Measurements from ENCODE around the gene KLHL15. TPM values are rescaled to one million over a fixed set of nuclear protein-coding genes. Genes with fewer than 3 reads are reported as not detected.

The KLHL15 gene
- polyA plus RNA-seq, 1 experiment = 2.7 TPM

DNA sequence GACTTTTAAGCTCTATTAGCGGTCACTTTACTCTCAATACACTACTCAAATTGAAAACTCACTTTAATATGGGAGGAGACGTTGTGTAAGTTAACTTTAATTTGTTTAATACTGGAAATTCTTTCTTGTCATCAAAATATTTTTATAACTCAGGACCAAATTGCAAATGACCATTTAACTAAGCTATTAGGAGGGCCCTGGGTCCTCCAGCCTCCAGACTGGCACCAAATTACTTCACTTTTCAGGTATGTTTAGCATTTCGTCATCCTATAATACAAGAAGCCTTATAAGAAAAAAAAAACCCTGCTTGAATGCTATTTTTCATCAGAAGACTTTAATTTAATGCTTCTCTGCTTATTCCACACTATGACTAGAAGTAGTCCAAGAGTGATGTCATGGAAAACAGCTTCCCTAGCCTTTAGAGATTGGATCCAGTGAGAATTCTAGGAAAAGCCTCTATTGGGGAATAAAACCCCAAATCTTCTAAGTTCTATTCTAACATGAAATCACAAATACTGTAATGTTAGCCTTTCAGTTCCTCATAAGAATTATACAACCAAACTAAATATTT is 6.6 kb downstream of the KLHL15 start:
- Histone ChIP-seq H3K27me3 (ENCODE audit: control insufficient read depth, insufficient read depth, low read length) (no peaks in the 10 kb centered on the region), H3K36me3 (ENCODE audit: control insufficient read depth, insufficient read depth, low read length) (no peaks in the 10 kb centered on the region), H3K4me3 (ENCODE audit: low read depth, low read length) (no peak overlapping the region)
- no peak for DNase-seq (ENCODE audit: low read depth)
- TF ChIP-seq, protein P1, sequence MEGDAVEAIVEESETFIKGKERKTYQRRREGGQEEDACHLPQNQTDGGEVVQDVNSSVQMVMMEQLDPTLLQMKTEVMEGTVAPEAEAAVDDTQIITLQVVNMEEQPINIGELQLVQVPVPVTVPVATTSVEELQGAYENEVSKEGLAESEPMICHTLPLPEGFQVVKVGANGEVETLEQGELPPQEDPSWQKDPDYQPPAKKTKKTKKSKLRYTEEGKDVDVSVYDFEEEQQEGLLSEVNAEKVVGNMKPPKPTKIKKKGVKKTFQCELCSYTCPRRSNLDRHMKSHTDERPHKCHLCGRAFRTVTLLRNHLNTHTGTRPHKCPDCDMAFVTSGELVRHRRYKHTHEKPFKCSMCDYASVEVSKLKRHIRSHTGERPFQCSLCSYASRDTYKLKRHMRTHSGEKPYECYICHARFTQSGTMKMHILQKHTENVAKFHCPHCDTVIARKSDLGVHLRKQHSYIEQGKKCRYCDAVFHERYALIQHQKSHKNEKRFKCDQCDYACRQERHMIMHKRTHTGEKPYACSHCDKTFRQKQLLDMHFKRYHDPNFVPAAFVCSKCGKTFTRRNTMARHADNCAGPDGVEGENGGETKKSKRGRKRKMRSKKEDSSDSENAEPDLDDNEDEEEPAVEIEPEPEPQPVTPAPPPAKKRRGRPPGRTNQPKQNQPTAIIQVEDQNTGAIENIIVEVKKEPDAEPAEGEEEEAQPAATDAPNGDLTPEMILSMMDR (IDR thresholded peaks at IDR 0.05; ENCODE audit: insufficient read depth, low read depth, low read length) = no peak
- ChIA-PET POLR2A (interaction anchor here (0.7 kb wide), 1 partner anchor 12 kb away, joined by 3 read pairs; no protein-coding TSS in a partner anchor), CTCF (no interaction called here)

GRCh38 chrX:24019448-24019847 is 7.5 kb downstream of the KLHL15 start:
- POLR2A ChIA-PET = no interaction called here
- CTCF ChIA-PET = no interaction called here
- no peak for DNase-seq (ENCODE audit: low read depth)
- no peaks in the 10 kb centered on the region for H3K27me3 ChIP-seq (ENCODE audit: control insufficient read depth, insufficient read depth, low read length)
- no peak overlapping the region for H3K4me3 ChIP-seq (ENCODE audit: low read depth, low read length)
- H3K36me3 ChIP-seq (ENCODE audit: control insufficient read depth, insufficient read depth, low read length) = no peaks in the 10 kb centered on the region
- TF ChIP-seq, protein P1 (IDR thresholded peaks at IDR 0.05; ENCODE audit: insufficient read depth, low read depth, low read length) = no peak

DNA sequence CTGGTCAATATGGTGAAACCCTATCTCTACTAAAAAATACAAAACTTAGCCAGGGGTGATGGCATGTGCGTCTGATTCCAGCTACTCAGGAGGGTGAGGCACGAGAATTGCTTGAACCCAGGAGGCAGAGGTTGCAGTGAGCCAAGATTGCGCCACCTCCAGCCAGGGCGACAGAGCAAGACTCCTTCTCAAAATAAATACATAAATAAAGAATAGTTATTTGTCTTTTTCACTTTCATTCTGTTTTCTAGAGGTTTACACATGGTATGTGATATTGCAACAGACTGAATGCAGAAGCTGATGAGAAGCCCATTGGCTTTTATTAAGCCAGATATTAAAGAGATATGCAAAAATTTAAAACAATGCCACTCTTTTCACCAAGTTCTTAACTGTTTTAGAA is 8.2 kb downstream of the KLHL15 start:
- CTCF ChIA-PET = no interaction called here
- Histone ChIP-seq H3K27me3 (ENCODE audit: control insufficient read depth, insufficient read depth, low read length) (no peaks in the 10 kb centered on the region), H3K36me3 (ENCODE audit: control insufficient read depth, insufficient read depth, low read length) (no peaks in the 10 kb centered on the region), H3K4me3 (ENCODE audit: low read depth, low read length) (no peak overlapping the region)
- POLR2A ChIA-PET = no interaction called here
- no peak for DNase-seq (ENCODE audit: low read depth)
- TF ChIP-seq, protein P1 (IDR thresholded peaks at IDR 0.05; ENCODE audit: insufficient read depth, low read depth, low read length) = no peak

DNA sequence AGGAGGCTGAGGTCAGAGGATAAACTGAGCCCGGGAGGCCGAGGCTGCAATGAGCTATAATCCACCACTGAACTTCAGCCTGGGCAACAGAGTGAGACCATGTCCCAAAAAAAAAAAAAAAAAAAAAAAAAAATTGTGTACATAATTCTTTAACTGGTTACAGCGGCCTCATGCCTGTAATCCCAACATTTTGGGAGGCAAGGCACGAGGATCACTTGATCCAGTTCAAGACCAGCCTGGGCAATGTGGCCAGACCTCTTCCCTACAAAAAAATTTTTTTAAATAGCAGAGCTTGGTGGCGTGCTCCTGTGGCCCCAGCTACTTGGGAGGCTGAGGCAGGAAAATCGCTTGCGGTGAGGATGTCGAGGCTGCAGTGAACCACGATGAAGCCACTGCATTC is 9.3 kb downstream of the KLHL15 start:
- TF ChIP-seq, protein P1 (IDR thresholded peaks at IDR 0.05; ENCODE audit: insufficient read depth, low read depth, low read length) = no peak
- no peaks in the 10 kb centered on the region for H3K27me3 ChIP-seq (ENCODE audit: control insufficient read depth, insufficient read depth, low read length)
- H3K4me3 ChIP-seq (ENCODE audit: low read depth, low read length) = no peak overlapping the region
- CTCF ChIA-PET = interaction anchor here (0.6 kb wide), 1 partner anchor 12 kb away, joined by 5 read pairs; no protein-coding TSS in a partner anchor
- DNase-seq (ENCODE audit: low read depth) = no peak
- no peaks in the 10 kb centered on the region for H3K36me3 ChIP-seq (ENCODE audit: control insufficient read depth, insufficient read depth, low read length)
- POLR2A ChIA-PET = no interaction called here

DNA sequence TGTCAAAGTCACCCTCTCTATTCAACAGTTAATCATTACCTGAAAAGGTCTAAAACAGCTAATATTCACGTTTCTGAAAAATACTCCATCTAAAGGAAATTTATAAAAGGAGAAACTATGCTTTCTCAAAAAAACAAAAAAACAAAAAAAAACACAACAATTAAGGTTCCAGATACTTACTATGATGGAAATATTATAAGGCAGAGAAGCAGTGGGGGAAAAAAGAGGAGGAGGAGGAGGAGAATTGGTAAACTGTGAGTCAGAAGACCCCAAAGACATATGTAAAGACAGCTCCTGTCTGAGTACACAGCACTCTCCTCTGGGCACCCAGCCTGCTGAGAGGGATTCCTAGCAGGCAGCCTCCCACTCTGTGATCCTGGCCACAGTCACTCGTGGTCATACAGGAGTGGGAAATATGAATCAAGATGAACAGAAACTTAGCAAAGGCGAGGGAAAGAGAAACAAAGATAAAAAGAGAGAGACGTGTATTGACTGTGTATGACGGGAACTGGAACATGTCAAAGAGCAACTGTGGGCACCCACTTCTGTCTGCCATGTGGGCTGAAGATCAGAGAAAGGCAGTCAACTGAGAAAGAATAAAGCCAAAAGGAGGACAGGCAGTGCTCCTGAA is 12.5 kb downstream of the KLHL15 start:
- no peak for DNase-seq (ENCODE audit: low read depth)

More for the DNA sequence above, 12.5 kb downstream of the KLHL15 start:
- CTCF ChIA-PET = interaction anchor here (0.8 kb wide), 1 partner anchor 39 kb away, joined by 3 read pairs; no protein-coding TSS in a partner anchor
- POLR2A ChIA-PET = no interaction called here
- TF ChIP-seq, protein P1 (IDR thresholded peaks at IDR 0.05; ENCODE audit: insufficient read depth, low read depth, low read length) = no peak
- H3K27me3 ChIP-seq (ENCODE audit: control insufficient read depth, insufficient read depth, low read length) = no peaks in the 10 kb centered on the region
- no peak overlapping the region for H3K4me3 ChIP-seq (ENCODE audit: low read depth, low read length)
- H3K36me3 ChIP-seq (ENCODE audit: control insufficient read depth, insufficient read depth, low read length) = no peaks in the 10 kb centered on the region
